ENCODE data around the gene FA2H. TPM values are rescaled to one million over a fixed set of nuclear protein-coding genes. Genes with fewer than 3 reads are reported as not detected.

The FA2H gene
- total and polyA plus RNA-seq, 2 of the 13 experiments (the other 11 are each of a cell fraction or from before 2014, with no cell fraction given) = 0.20 TPM; not detected in 1

DNA sequence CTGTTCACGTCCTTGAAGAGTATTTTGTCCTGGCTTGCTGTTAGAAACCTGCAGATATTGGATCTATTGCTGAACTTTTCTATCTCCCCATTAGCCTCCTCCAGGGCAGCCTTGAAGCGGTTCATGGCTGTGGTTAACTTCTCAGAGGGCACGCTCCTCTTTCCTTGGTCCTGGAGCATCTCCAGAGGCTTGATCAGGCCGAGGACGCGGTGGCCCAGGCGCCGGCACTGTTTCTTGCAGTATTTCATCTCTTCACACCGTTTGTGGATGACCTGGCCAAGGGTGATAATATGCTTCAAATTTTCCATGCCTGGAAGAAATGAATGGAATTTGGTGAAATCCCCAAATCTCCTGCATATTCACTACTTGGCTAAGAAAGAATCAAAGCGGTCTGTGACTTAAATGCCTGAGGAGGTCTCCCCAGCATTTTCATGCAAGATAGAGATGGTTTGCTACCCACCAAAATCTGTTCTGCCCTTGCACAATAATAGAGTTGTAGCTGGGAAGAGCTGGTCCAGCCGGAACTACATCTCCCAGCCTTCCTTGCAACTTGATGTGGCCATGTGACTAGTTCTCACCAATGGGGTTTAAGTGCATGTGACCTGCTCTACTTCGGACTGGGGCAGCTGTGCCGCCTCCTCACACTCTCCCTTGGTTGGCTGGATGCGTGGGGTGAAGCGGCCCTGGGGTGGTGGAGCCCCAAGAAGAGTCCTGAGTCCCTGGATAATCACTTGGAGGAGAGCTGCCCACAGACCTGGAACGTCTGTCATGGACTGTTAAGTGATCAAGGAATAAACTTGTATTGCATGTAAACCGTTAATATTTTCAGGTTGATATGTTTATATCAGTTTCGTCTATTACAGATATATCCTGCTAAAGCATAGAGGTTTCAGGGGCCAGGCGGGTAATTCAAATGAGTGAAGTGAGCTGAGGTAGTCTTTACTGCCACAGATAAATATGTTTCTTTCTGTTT is 78.9 kb downstream of the FA2H start (continued):
- TF ChIP-seq, protein P1, sequence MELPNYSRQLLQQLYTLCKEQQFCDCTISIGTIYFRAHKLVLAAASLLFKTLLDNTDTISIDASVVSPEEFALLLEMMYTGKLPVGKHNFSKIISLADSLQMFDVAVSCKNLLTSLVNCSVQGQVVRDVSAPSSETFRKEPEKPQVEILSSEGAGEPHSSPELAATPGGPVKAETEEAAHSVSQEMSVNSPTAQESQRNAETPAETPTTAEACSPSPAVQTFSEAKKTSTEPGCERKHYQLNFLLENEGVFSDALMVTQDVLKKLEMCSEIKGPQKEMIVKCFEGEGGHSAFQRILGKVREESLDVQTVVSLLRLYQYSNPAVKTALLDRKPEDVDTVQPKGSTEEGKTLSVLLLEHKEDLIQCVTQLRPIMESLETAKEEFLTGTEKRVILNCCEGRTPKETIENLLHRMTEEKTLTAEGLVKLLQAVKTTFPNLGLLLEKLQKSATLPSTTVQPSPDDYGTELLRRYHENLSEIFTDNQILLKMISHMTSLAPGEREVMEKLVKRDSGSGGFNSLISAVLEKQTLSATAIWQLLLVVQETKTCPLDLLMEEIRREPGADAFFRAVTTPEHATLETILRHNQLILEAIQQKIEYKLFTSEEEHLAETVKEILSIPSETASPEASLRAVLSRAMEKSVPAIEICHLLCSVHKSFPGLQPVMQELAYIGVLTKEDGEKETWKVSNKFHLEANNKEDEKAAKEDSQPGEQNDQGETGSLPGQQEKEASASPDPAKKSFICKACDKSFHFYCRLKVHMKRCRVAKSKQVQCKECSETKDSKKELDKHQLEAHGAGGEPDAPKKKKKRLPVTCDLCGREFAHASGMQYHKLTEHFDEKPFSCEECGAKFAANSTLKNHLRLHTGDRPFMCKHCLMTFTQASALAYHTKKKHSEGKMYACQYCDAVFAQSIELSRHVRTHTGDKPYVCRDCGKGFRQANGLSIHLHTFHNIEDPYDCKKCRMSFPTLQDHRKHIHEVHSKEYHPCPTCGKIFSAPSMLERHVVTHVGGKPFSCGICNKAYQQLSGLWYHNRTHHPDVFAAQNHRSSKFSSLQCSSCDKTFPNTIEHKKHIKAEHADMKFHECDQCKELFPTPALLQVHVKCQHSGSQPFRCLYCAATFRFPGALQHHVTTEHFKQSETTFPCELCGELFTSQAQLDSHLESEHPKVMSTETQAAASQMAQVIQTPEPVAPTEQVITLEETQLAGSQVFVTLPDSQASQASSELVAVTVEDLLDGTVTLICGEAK (IDR thresholded peaks at IDR 0.05) = no peak
- TF ChIP-seq, protein P1 (CRISPR knock-in tag; IDR thresholded peaks at IDR 0.05) = no peak; the same call in 1 of the 2 replicates
- TF ChIP-seq RFXAP (CRISPR knock-in tag; IDR thresholded peaks at IDR 0.05; ENCODE audit: borderline replicate concordance) (no peak), POGZ (CRISPR knock-in tag; IDR thresholded peaks at IDR 0.05) (no peak; the same call in 1 of the 2 replicates), CENPT (CRISPR knock-in tag; IDR thresholded peaks at IDR 0.05; ENCODE audit: low read depth) (no peak), ZNF501 (CRISPR knock-in tag; IDR thresholded peaks at IDR 0.05) (peak; percentile 54), FLYWCH1 (CRISPR knock-in tag; IDR thresholded peaks at IDR 0.05) (no peak), HDAC6 (IDR thresholded peaks at IDR 0.05; ENCODE audit: low read depth, low read length) (no peak), SIX1 (CRISPR knock-in tag; IDR thresholded peaks at IDR 0.05; ENCODE audit: borderline replicate concordance) (no peak; the same call in 1 of the 2 replicates)
- TF ChIP-seq, protein P2, sequence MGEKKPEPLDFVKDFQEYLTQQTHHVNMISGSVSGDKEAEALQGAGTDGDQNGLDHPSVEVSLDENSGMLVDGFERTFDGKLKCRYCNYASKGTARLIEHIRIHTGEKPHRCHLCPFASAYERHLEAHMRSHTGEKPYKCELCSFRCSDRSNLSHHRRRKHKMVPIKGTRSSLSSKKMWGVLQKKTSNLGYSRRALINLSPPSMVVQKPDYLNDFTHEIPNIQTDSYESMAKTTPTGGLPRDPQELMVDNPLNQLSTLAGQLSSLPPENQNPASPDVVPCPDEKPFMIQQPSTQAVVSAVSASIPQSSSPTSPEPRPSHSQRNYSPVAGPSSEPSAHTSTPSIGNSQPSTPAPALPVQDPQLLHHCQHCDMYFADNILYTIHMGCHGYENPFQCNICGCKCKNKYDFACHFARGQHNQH (CRISPR knock-in tag; IDR thresholded peaks at IDR 0.05) = peak; percentile 59; the same call in 1 of the 2 replicates
- TF ChIP-seq, protein P3, sequence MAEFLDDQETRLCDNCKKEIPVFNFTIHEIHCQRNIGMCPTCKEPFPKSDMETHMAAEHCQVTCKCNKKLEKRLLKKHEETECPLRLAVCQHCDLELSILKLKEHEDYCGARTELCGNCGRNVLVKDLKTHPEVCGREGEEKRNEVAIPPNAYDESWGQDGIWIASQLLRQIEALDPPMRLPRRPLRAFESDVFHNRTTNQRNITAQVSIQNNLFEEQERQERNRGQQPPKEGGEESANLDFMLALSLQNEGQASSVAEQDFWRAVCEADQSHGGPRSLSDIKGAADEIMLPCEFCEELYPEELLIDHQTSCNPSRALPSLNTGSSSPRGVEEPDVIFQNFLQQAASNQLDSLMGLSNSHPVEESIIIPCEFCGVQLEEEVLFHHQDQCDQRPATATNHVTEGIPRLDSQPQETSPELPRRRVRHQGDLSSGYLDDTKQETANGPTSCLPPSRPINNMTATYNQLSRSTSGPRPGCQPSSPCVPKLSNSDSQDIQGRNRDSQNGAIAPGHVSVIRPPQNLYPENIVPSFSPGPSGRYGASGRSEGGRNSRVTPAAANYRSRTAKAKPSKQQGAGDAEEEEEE (CRISPR knock-in tag; IDR thresholded peaks at IDR 0.05; ENCODE audit: borderline replicate concordance) = no peak
- TF ChIP-seq, protein P4, sequence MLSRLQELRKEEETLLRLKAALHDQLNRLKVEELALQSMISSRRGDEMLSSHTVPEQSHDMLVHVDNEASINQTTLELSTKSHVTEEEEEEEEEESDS (CRISPR knock-in tag; IDR thresholded peaks at IDR 0.05; ENCODE audit: borderline replicate concordance) = peak; percentile 67; the same call in 1 of the 2 replicates
